Ammon's horn (tissue), 1 donor: Measurements from ENCODE around the gene FRMD4B.
A peak's percentile ranks its signal among the peaks of the same experiment; 100 is the strongest.

ENCODE experiments used
- DNase-seq: peaks from one replicate; pipeline ENCODE4 v3.0.0-alpha.2; 2016; ENCODE audit warnings: low spot score

Gene FRMD4B

DNA sequence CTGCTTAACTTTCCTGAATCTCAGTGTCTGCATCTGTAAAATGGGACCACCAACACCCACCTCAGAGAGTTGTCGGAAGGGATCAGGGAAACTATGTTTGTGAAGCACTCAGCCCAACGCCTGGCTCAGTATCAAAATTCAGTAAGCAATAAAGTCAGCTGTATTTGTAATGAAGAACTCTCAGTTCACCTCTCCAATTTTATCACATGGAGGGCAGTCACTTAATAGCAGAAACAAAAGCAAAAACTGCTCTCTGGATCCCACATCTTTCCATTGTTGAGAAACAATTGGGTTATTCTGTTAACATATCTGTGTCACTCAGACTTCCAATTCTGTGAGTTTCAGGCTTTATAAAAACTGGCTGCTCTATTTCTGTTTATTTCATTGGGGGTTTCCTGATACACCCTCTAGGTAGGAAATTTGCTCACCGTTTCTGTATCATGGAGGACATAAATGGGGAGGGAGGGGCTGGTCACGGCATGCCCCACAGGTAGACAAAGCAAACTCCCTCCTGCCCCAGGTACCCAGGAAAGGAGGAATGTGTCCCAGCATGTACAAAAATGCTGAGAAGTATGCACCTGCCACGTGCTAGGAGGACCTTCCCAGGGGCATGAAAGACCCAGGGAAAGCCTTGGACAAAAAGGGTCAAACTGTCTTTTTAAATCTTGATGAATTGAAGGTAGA, 182.1 kb downstream of the FRMD4B start:
- DNase-seq: peak; percentile 22

- no peak for DNase-seq
Observed at GRCh38 chr3:69201658-69202057, 184.2 kb downstream of the FRMD4B start.

- DNase-seq: no peak
Observed at GRCh38 chr3:69200384-69201068, 185.4 kb downstream of the FRMD4B start.

- DNase-seq: no peak
Observed at GRCh38 chr3:69199942-69200341, 185.9 kb downstream of the FRMD4B start.

DNA sequence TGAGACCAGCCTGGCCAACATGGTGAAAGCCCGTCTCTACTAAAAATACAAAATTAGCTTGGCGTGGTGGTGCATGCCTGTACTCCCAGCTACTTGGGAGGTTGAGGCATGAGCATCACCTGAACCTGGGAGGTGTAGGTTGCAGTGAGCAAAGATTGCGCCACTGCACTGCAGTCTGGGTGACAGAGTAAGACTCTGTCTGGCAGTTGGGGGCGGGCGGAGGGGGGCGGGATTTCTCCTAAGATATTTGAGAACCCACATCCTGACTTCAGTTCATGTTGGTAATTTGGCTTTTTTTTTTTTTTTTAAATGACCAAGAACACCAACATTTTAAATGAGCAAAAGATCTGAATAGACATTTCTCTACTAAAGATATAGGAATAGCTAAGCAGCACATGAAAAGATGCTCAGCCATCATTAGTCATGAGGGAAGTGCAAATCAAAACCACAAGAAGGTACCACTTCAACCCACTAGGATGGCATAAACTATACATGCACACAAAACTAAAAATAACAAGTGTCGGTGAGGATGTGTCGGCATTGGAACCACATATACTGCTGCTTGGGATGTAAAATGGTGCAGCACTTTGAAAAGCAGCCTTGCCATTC, 187.9 kb downstream of the FRMD4B start:
- DNase-seq: no peak

DNA sequence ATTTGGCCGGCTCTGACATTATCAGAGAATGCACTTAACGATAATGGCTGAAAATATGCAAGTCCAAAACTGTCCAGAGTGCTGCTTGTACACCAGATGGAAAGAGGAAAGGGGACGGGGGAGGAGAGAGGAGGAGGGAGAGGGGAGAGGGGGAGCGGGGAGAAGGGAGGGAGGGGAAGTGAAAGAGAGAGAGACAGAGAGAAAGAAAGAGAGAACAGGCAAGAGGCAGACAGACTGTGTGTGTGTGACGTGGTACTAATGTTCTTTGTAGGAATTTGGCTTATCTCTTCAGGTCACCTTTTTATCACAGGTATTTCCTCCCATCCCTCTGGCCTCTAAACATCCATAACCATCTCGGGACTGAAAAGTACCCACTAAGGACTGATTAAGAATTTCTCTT, 188.4 kb downstream of the FRMD4B start:
- DNase-seq: no peak

DNA sequence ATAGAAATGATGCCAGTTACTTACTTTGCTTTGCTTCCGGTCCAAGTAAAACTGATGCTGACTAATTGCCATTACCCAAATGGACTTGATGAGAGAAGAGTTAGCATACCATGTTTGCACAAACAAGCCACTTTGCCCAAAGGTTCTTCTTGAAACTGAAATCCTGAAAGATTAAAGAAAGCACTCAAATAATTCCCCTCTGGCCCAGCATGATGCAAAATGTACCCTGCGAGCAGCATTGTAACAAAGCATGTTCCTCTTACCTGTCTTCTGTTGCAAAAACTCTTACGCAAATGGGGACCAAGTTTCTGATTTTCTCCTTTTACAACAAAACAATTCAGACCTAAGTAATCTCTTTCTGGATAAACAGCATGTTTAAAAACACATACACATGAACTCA, 189.0 kb downstream of the FRMD4B start:
- no peak for DNase-seq

- no peak for DNase-seq
Observed at GRCh38 chr3:69194431-69195165, 191.3 kb downstream of the FRMD4B start.

GRCh38 chr3:69193749-69194148, 192.1 kb downstream of the FRMD4B start:
- no peak for DNase-seq

GRCh38 chr3:69191516-69191915, 194.4 kb downstream of the FRMD4B start:
- no peak for DNase-seq

DNA sequence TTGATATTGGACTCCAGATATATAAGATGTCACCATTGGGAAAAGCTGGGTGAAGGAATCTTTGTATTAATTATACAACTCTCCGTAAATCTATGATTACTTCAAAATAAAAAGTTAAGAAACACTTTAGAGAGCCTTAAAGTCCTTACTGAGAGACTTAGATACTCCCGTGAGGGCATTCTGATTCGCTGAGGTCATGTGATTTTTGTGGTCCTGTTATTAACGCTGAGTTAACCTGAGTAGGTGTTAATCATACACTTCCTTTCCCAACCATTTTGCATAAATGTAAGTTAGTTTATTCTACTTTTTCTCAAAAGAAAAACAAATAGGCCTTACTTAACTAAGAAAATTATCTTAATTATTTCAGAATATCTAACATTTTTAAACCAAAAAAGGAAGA, 196.4 kb downstream of the FRMD4B start:
- no peak for DNase-seq

DNA sequence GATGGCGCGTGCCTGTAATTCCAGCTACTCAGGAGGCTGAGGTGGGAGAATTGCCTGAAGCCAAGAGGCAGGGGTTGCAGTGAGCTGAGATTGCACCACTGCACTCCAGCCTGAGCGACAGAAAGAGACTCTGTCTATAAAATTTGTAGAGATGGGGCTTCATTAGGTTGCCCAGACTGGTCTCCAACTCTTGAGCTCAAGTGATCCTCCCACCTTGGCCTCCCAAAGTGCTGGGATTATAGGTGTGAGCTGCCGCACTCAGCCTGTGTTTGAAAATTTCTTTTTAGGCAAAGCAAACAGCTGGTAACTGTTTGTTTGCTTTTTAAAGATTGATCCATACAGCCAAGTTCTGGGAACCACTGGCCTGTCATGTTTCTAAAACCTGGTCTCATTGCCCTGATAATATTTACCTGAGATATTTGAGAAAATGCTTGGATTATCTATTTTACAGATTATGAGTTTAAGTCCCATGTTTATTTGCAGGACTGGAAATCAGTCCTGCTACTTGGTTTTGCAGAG, 199.3 kb downstream of the FRMD4B start:
- DNase-seq: no peak

GRCh38 chr3:69182588-69183316, 203.1 kb downstream of the FRMD4B start:
- DNase-seq: no peak

GRCh38 chr3:69181592-69182211, 204.2 kb downstream of the FRMD4B start:
- DNase-seq: peak; percentile 83

- no peak for DNase-seq
Observed at GRCh38 chr3:69180869-69181591, 204.9 kb downstream of the FRMD4B start.

DNA sequence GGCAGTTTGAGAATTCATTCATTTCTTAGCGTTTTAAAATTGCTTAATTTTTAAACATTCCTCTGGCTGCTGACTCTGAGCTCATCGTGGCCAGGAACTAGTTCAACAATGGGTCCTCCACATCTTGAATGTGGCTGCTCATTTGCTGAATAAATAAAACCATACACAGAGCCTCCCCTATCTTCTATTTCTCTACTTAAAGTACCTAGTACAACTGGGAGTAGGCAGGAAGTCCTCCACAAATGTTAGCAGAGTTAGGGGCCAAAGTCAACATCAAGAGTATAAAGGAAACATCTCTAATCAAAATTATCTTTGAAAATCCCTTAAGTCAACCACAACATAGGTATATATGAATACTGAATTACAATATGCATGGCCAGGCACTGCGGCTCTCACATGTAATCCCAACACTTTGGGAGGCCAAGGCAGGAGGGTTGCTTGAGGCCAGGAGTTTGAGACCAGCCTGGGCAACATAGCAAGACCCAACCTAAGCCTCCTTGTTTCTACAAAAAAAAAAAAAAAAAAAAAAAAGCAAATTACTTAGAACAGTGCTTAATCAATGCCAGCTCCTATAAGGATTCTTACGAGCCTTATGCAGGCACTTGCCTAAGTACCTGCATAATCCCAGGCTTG, 206.0 kb downstream of the FRMD4B start:
- DNase-seq: no peak

- DNase-seq: no peak
Observed at GRCh38 chr3:69178838-69179739, 206.8 kb downstream of the FRMD4B start.

DNA sequence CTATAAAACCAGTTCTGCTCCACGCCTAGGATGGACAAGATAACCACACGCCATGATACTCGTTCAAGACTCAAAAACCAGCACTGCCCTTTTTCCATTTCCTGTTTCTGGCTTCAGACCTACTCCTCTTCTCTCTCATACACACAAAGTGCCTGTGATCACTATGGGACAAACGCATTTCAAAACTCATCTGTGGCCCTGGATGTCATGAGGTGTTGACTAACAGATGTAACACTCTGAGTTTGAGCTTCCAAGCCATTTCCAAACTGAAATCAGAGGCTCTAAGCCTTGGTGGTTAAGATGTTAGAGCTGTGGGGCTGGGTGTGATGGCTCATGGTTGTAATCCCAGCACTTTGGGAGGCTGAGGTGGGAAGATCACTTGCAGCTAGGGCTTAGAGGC, 207.8 kb downstream of the FRMD4B start:
- no peak for DNase-seq
